SK-MEL-5 (cell line): ENCODE results near the gene FXN. TPM values are rescaled to one million over a fixed set of nuclear protein-coding genes. Genes with fewer than 3 reads are reported as not detected.
"Not testable (repeated sequence)": the region's sequence is repeated elsewhere in the genome, so short reads cannot be mapped to it uniquely, and the experiment has no call there.

Experiments used
- DNase-seq: peaks from one replicate; pipeline ENCODE4 v3.0.0-alpha.2; 2016; ENCODE audit warnings: low read depth, low spot score
- in situ Hi-C: cut with HindIII; loops from 2 replicates; pipeline ENCODE4 v1.10.0; 2016; ENCODE audit warnings: low sequenced_read_pairs, high pct_unique_total_duplicates, low pct_unique_long_range_greater_than_20kb
- total RNA-seq: library from RNA; depleted of rRNA; stranded (reverse); fragments of >200 nt; shearing (Covaris generic); gene quantifications from 2 replicates; pipeline ENCODE4 v1.2.3, GENCODE V29; 2014

Gene FXN
- total RNA-seq, 1 experiment from 2014 or later: 6.8 TPM

GRCh38 chr9:69050936-69051335, 15.4 kb downstream of the FXN start:
- in situ Hi-C loops, DNase-seq: not testable (repeated sequence)

- no peak for DNase-seq
- in situ Hi-C loops: no loop called here
Measured at GRCh38 chr9:69054989-69055388, 19.4 kb downstream of the FXN start.

GRCh38 chr9:69056191-69056815, 20.8 kb downstream of the FXN start:
- no peak for DNase-seq
- in situ Hi-C loops: no loop called here

GRCh38 chr9:69058101-69058500, 22.5 kb downstream of the FXN start:
- no peak for DNase-seq
- in situ Hi-C loops: no loop called here

- in situ Hi-C loops: no loop called here
- no peak for DNase-seq
Measured at GRCh38 chr9:69060766-69061165, 25.2 kb downstream of the FXN start.

- in situ Hi-C loops: no loop called here
- DNase-seq: no peak
Measured at GRCh38 chr9:69062195-69062594, 26.6 kb downstream of the FXN start.

- in situ Hi-C loops: no loop called here
- no peak for DNase-seq
Measured at GRCh38 chr9:69063839-69064238, 28.3 kb downstream of the FXN start.

- no peak for DNase-seq
- in situ Hi-C loops: no loop called here
Measured at GRCh38 chr9:69065660-69066059, 30.1 kb downstream of the FXN start.

GRCh38 chr9:69066955-69067354, 31.4 kb downstream of the FXN start:
- in situ Hi-C loops: no loop called here

GRCh38 chr9:69070201-69070600, 34.6 kb downstream of the FXN start:
- in situ Hi-C loops: no loop called here
- no peak for DNase-seq

More at GRCh38 chr9:69066955-69067354, 31.4 kb downstream of the FXN start:
- DNase-seq: no peak

- DNase-seq: no peak
- in situ Hi-C loops: no loop called here
Measured at GRCh38 chr9:69071059-69071458, 35.5 kb downstream of the FXN start.

GRCh38 chr9:69073103-69073502, 37.6 kb downstream of the FXN start:
- no peak for DNase-seq
- in situ Hi-C loops: no loop called here

GRCh38 chr9:69074801-69075200, 39.2 kb downstream of the FXN start:
- in situ Hi-C loops: loop anchor here (25.0 kb wide), 1 partner anchor 112 kb away; no protein-coding TSS in a partner anchor
- DNase-seq: no peak

GRCh38 chr9:69076550-69076949, 41.0 kb downstream of the FXN start:
- no peak for DNase-seq
- in situ Hi-C loops: loop anchor here (25.0 kb wide), 1 partner anchor 111 kb away; no protein-coding TSS in a partner anchor

- in situ Hi-C loops: loop anchor here (25.0 kb wide), 1 partner anchor 109 kb away; no protein-coding TSS in a partner anchor
Measured at GRCh38 chr9:69078069-69078468, 42.5 kb downstream of the FXN start.

GRCh38 chr9:69078581-69078980, 43.0 kb downstream of the FXN start:
- no peak for DNase-seq
- in situ Hi-C loops: loop anchor here (25.0 kb wide), 1 partner anchor 109 kb away; no protein-coding TSS in a partner anchor

More at GRCh38 chr9:69078069-69078468, 42.5 kb downstream of the FXN start:
- DNase-seq: no peak

GRCh38 chr9:69079186-69079585, 43.6 kb downstream of the FXN start:
- in situ Hi-C loops: loop anchor here (25.0 kb wide), 1 partner anchor 108 kb away; no protein-coding TSS in a partner anchor
- DNase-seq: no peak

GRCh38 chr9:69081261-69081660, 45.7 kb downstream of the FXN start:
- in situ Hi-C loops: loop anchor here (25.0 kb wide), 1 partner anchor 106 kb away; no protein-coding TSS in a partner anchor
- no peak for DNase-seq

- no peak for DNase-seq
- in situ Hi-C loops: loop anchor here (25.0 kb wide), 1 partner anchor 104 kb away; no protein-coding TSS in a partner anchor
Measured at GRCh38 chr9:69083321-69083720, 47.8 kb downstream of the FXN start.
